Measurements from ENCODE around the gene B4GALT4. TPM values are rescaled to one million over a fixed set of nuclear protein-coding genes. Genes with fewer than 3 reads are reported as not detected.
"Not testable (repeated sequence)": the region's sequence is repeated elsewhere in the genome, so short reads cannot be mapped to it uniquely, and the experiment has no call there.

The B4GALT4 gene
- total RNA-seq, 1 donor from 2014 or later: 14.7 TPM

DNA sequence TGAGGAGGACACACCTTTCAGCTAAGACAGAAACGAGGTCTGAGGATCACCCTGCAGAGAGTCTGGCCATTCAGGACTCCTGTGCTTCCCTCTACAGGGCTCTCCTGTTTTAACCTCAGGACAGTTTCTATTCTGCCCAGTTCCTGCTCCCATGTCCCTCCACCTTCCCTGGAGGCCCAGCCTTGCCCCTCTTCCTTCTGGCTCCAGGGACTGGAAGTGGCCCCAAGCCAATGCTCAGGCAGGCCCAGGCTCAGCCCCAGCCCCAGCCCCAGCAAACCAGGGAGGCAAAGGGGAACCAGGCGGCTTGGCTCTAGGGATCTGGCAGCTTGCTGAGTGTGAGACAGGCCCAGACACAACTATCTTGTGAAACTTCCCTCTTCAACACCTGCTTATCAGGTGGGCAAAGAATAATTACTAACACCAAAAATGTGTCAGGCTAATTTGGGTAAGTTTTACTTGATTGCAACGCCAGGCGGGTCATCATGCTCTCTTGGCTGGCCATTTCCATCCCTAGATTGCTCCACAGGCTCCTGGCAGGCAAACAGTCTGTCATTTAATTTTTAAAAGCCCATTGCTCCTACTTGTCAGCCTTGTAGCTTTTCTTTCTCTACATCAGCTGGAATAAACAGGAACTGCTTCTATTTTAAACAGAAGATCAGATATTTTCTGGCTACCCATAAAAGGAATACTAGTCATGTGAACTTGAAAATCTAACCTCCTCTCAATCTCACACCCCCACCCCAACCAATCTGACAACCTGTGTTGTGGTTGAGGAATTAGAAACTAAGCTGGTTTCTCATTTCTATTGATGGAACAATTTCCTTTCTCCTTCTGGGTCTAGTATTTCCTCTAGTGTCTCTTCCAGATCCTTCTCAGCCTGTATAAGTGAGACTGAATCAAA is 33.8 kb downstream of the B4GALT4 start:
- intact Hi-C loops (cut with micrococcal nuclease): no loop called here

DNA sequence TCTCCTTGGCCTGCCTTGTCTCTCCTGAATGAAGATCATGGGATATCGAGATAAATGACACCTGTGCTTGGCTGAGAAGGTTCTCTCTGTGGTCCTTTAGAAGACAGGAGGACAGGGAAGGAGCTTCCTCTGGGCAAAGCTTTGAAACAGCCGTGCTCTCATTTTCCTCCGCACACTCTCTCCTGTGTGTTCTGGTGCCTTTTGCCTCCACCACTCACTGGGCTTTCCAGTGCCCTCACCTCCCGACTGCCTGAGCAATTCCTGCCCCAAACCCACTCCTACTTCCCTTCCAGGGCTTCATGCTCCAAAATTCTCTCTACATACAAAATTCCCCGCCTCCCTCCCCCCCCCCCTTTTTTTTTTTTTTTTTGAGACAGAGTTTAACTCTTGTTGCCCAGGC is 35.0 kb downstream of the B4GALT4 start:
- intact Hi-C loops (cut with micrococcal nuclease): no loop called here

DNA sequence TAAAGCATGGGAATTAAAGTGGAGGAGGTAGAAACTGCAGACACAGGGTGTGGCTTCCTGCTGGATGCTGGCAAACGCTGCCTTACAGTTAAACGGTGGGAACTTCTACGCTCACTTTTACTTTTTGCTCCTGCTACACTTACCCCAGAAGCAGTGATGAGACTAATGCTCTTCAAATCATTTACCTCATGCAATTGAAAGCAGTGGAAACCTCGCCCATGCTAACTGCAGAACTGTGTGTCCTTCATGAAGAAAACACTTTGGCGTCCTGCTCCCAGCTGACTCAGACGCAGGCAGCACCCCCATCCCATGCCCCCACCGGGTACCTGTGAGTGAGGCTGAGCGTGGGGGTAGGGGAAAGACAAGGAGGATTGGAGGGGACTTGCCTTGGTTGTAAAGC is 35.5 kb downstream of the B4GALT4 start:
- intact Hi-C loops (cut with micrococcal nuclease): no loop called here

DNA sequence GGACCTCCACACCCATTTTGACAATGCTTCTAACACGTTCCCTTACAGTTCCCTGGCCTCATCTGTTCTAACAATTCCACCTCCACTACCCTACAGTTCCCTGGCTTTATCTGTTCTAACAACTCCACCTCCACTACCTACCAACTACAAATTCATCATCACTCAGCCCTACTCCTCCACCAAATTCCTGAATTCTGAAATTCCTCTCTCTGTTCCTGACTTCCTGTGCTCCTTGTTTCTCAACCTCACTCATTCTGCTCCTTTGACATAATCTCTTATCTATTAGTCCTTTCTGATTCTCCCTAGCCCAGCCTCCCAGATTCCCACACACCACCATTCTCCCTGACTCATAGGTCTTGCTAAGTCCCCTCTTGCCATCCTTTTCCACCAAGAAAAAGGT is 44.8 kb downstream of the B4GALT4 start:
- intact Hi-C loops (cut with micrococcal nuclease): no loop called here

DNA sequence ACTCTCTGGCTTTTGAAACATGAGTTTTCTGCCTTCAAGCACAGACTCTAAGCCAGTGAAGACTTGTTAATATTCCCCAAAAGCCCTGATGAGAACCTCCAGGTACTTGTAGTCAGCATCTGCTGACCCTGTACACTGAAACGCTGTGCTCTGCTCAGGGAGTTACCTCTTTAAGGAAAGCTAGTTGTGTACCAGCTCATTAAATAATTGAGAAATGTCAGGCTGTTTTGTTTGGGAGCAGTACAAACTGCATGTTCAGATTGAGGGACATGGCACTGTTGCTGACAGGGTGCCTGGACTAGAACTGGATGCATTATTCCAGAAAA is 45.6 kb downstream of the B4GALT4 start:
- intact Hi-C loops (cut with micrococcal nuclease): no loop called here

DNA sequence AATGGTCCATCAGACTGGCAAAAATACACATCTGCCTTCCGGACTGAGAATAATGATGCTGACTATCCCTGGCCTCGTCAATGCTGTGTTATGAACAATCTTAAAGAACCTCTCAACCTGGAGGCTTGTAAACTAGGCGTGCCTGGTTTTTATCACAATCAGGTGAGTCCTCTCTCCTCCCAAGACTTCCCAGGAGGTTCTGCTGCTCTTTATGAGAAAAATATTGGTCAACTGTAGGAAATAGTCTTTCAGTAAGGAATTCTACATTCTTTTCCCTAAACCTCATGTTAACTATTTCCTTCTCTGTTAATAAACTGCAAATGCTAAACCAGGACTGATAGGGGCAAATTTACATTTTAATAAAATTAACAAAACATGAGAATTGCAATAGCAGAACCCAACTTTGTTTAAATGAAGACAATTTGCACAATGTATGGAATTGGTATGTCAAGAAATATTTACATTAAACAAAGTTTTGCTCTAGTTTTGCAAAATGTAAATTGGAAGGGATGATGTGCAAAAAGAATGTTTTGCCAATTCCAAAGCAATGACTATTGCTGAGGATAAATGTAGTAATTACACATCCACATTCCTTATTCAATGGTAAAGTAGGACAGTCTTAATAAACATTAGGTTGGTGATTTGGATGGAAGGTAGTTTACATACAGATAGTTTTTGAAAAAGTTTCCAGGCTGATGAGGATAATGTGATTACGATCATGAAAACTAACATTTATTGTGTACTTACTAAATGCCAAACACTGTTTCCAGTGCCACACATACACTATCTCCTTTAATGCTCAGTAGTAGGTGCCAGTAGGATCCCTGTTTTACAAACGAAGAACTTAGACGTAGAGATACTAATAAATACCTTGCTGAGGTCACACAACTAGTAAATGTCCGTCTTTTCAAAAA is 46.2 kb downstream of the B4GALT4 start:
- intact Hi-C loops (cut with micrococcal nuclease): no loop called here

DNA sequence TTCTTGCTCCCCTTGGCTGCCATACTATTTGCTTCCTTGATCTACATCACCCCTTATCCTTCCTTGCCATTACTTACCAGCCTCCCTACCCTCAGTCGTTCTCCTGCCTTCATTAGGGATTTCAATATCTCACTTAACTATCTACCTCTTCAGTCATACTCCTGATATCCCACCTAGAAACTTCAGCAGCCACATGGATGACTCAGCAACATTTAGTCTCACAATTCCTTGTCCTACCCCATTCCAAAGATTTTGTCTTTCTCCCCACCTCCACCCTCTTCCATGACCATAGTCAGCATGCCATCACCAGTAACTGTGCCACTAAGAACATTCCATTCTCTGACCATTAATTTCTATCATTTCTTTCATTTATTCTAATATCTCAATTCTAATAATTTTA is 48.9 kb downstream of the B4GALT4 start:
- intact Hi-C loops (cut with micrococcal nuclease): no loop called here

DNA sequence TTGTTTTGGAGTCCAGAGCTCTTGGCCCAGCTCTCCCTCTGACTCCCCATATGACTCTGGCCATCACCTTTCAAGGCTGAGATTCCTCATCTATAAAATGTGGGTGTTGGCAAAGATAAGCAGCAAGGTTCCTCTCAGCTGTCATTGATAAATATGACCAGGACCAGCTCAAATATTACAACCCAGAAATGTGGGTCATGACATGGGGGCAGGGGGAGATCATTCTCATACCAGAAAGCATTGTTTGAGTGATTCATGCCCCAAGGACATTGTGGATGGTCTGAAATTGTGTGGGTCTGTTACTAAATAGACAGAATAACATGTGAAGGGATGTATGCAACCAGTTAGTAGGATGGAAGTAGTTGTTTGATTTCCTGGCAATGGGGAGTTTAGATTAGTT is 53.4 kb downstream of the B4GALT4 start:
- intact Hi-C loops (cut with micrococcal nuclease): no loop called here

DNA sequence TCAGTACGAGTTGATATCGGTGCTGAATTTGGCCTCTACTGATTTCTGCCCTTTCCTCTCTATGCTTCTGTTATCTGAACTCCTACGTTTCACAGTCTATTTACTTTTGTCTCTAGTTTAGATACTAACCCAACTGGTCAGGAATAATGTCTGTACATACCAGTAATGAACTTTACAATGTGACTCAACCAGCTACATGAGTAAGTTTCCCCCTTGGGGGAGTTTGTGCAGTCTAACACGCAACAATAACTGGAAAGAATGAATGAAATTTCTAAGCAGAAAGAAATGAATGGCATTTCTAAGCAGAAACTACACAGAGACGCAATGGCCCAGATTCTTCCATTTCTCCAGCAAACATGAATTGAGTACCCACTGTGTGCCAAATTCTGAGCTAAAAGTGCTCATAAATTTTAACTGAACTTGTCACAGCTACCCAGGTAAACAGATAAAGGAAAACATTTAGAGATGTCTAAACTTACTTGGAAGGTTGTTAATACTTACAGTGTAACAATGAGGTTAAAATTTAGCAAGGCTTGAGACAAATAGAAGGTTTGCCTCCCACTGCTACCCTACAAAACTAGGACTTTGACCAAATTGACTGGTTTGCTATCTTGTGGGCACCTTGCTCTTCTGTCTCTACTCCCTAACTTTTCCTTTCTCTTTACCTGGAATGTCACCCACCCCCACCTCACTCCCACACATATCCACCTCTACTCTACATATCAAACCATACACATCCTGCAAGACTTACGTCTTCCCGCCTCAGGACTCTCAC is 55.7 kb downstream of the B4GALT4 start:
- intact Hi-C loops (cut with micrococcal nuclease): no loop called here

DNA sequence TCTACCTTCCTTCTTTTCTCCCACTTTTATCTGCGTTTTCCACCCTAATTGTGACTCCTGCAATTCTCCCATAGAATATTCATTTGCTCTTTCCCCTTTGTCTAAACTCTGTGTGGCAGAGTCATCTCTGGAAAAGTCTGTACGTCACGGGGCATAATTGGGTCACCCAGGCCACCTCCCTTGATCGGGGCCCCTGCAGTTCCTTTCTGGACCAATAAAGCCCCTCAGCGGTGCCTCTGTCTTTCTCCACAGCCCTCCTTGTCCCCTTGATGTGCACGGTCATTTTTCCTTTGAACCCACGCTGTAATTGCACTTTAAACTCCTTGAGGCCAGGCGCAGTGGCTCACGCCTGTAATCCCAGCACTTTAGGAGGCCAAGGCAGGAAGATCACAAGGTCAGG is 56.6 kb downstream of the B4GALT4 start:
- intact Hi-C loops (cut with micrococcal nuclease): no loop called here

DNA sequence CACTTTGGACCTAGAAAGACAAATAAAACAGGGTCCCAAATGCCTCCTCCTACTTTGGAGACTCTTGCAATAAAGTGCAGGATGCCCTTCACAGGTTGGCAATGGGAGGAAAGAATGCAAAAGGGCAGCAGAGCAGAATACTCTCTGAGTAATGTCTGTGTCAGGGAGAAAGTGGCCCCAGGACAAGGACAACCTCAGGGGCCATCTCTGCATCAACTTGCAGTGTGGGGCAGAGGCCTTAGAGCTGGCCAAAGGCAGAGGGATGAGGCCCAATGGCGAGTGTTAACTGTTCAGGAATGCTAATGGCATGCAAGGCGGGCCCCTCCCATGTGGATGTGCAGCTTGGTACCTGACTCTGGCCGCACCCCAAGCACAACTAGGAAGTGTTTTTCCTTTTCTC is 58.9 kb downstream of the B4GALT4 start:
- intact Hi-C loops (cut with micrococcal nuclease): no loop called here

DNA sequence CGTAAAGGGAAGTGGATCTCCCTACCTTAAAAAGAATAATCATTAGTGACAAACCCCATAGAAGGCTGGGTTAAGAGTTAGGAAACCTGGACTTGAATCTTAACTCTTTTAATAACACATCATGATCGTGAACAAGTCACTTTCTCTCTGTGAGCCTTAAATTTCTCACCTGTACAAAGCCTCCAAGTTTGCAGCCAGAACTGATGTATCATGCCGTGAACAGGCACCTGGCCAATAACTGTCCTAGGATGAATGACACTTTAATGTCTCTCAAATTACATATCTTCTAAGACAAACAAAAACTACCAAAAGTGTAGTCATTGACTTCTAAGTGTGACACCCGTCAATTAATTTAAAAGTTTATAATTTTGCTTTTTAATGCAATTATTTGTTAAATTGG is 63.4 kb downstream of the B4GALT4 start:
- intact Hi-C loops (cut with micrococcal nuclease): no loop called here

DNA sequence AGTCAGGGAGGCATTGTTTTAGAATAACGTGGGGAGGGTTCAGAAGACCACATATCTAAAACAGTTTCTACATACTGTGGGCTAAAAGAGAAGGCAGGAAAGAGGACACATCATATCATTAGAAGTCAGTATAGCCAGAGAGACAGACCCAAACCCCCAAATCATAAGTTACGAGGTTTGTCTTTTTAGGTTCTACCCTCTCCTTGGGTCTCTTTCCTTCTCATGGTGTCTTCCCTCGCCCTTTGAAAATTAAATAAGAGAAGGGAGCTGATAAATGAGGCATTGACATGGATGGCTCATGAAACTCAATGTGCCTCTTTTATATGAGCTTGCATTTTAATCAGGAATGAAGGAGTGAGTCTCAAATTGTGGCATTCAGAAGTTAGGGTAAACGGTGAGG is 63.9 kb downstream of the B4GALT4 start:
- intact Hi-C loops (cut with micrococcal nuclease): no loop called here

DNA sequence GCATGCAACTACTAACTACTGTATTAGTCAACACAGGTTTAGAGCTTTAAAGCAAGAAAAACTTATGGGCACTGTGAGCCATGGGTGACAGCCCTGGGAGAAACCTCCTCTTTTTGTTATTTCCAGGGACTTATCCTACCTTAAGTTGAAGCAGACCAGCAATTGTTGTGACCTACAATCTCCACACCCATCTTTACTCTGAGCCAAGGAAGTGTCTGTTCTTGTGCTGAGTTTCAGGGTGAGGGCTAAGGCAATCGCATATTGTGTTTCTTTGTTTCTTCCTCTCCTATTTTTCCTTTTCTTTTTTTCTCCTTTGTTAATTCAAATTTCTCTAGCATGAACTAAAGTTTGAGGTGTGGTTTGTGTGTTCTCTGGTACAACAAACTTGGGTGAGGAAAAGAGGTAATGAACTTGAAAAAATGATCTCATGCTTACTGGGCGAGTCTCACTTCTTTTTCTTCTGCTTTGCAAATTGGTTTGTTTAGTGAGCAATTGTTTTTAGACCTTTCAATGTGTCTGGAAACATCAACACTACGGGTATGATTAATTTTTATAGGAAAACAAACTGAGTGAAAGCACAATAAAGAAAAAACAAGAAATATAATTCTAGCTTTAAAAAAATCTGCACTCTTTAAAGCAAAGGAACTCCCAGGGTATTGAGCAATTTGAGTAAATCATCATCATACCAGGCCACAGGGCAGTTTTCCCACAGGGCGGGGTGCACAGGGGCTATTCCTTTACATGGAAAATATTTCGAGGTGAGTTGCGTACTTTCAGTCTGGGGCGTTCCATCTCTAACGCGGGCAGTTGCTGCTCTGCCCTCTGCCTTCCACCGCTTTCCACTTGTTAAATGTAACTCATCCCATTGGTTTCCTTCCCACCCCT is 64.6 kb downstream of the B4GALT4 start:
- intact Hi-C loops (cut with micrococcal nuclease): no loop called here

DNA sequence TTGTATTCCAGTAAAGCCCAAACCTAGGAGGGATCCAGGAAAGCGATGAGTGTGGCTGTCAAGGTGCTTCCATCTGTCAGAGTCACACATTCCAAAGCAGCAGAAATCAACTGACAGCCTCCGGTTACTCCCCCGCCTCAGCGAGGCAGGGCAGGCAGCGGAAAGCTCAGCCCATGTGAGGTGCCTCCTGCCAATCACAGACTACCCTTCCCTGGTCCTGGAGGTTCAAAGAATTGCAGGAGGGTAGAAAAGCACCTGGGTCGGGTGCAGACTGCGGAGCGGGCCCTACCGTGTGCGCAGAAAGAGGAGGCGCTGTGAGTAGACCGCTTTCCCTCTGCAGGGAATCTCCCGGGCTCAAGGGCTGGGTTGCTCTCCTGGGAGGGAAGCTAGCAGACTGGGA is 67.4 kb downstream of the B4GALT4 start, which contains the start of gene UPK1B:
Gene UPK1B (plus strand): TSS at position 274 of the 400 bp plus-strand sequence. CDS start 13,144 bp downstream, outside the sequence.
- intact Hi-C loops (cut with micrococcal nuclease): no loop called here

DNA sequence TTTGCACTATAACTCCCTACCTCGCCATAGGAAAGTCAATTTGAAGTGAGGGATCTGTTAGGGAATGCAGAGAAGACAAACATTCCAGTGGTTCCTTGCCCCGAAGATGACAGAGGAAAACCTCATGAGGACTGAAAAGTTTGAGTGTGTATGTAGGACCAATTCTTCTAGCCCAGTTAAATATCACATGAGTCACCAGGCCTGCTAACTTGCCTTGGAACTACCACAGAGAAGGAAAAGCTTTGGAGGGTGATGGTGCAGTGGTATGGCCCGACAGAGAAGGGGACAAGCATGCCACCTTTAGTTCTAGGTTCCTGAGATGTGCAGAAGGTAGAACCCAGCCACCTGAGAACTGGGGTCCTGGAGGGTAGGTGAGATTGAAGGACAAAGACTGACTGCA is 69.9 kb downstream of the B4GALT4 start:
- intact Hi-C loops (cut with micrococcal nuclease): no loop called here

DNA sequence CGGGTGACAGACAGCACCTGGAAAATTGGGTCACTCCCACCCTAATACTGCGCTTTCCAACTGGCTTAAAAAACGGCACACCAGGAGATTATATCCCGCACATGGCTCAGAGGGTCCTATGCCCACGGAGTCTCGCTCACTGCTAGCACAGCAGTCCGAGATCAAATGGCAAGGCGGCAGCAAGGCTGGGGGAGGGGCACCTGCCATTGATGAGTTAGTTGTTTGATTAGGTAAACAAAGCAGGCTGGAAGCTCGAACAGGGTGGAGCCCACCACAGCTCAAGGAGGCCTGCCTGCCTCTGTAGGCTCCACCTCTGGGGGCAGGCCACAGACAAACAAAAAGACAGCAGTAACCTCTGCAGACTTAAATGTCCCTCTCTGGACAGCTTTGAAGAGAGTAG is 75.9 kb downstream of the B4GALT4 start:
- intact Hi-C loops (cut with micrococcal nuclease): not testable (repeated sequence)

Data from T-helper 2 cell treated with Interferon-gamma antibody and Interleukin-4, amounts not matched to agents 100 ng/mL and 5 ng/mL, for 36 hours (primary cell).